NT2/D1 (cell line): ENCODE results near the gene NRXN2.

Experiments
- SUZ12 ChIP-seq: IDR thresholded peaks from 2 replicates; pipeline ENCODE4 v1.6.1; 2011; ENCODE audit not compliant: insufficient read length, insufficient read depth; ENCODE audit errors: extremely low read depth
- YY1 ChIP-seq: IDR thresholded peaks from 2 replicates; pipeline ENCODE4 v1.6.1; 2011; ENCODE audit not compliant: insufficient read length, insufficient read depth
- ZNF274 ChIP-seq: IDR thresholded peaks from 2 replicates; pipeline ENCODE4 v1.6.1; 2011; ENCODE audit warnings: mild to moderate bottlenecking, low read depth, low read length

- TF ChIP-seq ZNF274 (no peak), YY1 (no peak), SUZ12 (no peak)
Observed at GRCh38 chr11:64626637-64627036, 96.4 kb downstream of the NRXN2 start.
